ENCODE data around the gene TINCR.

DNA sequence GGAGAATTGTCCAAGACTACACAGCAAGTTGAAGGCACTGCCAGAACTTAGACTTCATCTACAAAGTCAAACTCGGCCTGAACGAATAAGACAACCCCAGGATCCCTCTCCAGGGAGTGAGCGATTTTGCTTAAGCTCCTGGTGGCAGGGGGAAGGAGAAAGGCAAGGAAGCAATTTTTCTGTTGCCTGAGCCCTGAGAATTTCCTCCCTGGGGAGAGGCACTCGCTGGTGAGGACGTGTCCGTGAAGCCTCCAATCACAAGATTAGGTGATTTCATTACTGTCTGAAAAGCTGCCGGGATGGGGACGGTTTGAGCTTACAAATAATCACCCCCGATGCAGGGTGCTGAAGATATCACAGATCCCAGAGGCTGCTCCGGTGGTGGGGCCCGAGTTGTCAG is 45.6 kb downstream of the TINCR start:
- TF ChIP-seq POLR2AphosphoS5 (IDR thresholded peaks at IDR 0.05) (no peak), CTCF (IDR thresholded peaks at IDR 0.05) (no peak), POLR2A (IDR thresholded peaks at IDR 0.05) (no peak)

Data from gastroesophageal sphincter (tissue), 3 donors.